HuH-7 (cell line): ENCODE measurements around the gene SNRK.
"Not testable (repeated sequence)": the region's sequence is repeated elsewhere in the genome, so short reads cannot be mapped to it uniquely, and the experiment has no call there.

ENCODE experiments used
- DNase-seq: peaks from one replicate; pipeline ENCODE4 v3.0.0; 2011; ENCODE audit warnings: low spot score

The SNRK gene

DNA sequence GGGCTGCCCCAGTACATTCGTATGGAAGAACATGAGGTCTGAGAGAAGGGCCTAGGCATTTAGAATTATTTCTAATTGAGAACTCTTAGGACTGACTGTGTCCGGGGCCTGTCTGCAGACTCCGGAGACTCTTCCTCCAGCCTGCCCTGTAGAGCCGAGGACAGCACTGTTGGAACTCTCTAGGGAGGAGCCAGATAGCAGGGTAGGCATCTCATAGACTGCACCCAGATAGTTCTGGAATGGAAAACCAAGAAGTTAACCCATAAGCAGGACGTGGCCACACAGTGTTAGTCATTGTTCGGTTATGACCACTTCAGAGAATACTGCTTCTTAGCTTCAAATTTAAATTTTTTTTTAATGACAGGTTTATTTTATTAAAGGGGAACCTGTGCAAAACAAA is 59.5 kb downstream of the SNRK start:
- DNase-seq = no peak

DNA sequence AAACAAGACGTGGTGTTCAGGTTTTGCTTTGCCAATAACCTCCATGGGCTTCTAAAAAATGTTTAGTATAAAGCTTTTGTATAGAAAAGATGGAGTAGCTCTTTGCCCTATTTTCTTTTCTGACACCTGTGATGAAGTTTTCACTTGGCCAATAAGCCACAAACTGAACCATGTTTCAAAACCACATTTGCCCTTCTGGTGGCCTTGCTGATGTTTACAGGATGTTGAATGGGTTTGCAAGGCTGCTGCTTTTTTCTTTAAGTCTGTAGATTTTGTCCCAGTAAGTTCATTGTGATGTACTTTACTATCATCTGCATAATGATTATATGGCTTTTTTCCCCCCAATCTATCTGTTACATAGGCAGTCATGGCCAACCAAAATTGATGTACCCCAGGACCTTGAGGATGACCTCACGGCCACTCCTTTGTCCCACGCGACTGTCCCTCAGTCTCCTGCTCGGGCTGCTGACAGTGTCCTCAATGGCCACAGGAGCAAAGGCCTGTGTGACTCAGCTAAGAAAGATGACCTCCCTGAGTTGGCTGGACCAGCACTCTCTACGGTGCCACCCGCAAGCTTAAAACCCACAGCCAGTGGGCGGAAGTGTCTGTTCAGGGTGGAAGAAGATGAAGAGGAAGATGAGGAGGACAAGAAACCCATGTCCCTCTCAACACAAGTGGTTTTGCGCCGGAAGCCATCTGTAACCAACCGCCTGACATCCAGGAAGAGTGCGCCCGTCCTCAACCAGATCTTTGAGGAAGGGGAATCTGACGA is 60.8 kb downstream of the SNRK start:
- no peak for DNase-seq

DNA sequence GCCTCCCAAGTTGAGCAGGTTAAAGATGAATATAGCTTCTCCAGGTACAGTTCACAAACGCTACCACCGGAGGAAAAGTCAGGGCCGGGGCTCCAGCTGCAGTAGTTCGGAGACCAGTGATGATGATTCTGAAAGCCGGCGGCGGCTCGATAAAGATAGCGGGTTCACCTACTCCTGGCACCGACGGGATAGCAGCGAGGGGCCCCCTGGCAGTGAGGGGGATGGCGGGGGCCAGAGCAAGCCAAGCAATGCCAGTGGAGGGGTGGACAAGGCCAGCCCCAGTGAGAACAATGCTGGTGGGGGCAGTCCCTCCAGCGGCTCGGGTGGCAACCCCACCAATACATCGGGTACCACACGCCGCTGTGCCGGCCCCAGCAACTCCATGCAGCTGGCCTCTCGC is 61.4 kb downstream of the SNRK start:
- no peak for DNase-seq

DNA sequence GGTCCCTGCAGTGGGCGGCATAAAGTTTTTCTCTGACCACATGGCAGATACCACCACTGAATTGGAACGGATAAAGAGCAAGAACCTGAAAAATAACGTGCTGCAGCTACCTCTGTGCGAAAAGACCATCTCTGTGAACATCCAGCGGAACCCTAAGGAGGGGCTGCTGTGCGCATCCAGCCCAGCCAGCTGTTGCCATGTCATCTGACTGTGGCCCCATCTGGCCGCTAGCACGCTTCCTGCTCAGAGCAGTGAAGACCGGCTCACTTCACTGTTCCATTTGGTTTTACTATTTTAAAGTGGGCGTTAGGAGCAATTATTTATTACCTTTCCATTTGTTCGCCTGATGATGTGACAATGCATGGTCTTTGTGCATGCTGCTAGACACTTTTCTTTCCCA is 62.0 kb downstream of the SNRK start:
- no peak for DNase-seq

DNA sequence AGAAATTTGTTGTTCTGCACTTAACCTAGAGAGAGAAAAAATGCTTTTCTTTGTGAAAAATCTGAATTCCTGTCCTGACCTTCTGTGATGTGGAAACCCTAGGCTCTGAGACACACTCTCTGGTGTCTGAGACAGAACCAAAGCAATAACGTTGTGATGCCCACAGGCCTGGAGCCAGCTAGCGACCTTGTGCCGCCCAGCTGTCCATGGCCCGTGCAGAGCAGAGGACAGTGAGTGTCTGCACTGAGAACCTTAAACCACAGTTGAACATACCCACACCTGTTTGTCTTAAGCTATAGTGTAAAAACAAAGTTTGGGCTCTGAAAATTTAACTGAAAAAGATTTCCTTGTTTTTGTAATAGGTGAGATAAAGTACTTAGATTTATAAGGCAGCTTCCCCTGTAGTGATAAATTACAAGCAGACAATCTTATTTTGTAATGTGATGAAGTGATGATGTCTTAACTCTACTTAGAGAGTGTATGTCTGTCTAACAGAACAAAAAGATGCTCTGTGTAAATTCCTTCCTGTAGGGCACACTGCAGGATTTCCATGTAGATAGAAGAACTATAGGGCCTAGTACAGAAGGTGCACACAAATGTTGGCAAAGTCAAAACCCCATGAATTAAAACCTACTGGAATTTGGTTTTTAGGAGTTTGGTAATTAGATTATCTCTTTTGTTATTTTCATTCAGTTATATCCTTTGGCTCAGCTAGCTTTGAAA is 62.7 kb downstream of the SNRK start:
- no peak for DNase-seq

DNA sequence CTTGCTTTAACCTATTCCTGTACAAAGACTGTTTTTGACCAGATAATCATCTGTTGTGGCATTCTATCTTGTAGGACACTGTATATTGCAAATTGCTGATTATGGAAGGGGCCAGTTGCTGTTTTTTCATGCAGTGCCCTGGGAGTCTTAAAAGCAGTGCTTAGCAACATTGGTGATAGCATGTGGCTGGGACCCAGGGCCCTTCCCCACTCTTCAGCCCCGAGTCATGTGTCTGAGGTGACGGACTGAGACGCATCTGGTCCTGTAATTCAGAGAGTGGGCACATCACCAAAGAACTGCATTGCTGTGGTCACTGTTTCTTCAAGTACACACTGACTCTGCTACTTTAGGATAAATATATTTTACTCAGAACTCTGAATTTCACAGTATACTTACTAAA is 63.4 kb downstream of the SNRK start:
- DNase-seq = no peak

DNA sequence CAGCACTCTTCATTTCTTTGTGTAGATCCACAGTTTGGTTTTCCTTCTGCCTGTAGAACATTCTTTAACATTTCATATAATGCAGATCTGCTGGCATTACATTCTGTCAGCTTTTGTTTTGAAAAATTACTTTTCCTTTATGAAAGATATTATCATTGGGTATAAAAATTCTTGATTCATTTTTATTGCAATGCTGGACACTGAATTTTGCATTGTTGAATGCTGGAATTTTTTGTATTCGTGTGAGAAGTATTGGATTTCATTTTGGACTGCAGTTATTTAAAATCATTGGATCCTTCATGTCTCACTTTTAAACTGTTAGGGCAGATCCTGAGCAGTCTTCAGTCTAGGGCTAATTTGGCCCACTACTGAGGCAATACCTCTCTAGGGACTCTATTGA is 67.1 kb downstream of the SNRK start:
- no peak for DNase-seq

DNA sequence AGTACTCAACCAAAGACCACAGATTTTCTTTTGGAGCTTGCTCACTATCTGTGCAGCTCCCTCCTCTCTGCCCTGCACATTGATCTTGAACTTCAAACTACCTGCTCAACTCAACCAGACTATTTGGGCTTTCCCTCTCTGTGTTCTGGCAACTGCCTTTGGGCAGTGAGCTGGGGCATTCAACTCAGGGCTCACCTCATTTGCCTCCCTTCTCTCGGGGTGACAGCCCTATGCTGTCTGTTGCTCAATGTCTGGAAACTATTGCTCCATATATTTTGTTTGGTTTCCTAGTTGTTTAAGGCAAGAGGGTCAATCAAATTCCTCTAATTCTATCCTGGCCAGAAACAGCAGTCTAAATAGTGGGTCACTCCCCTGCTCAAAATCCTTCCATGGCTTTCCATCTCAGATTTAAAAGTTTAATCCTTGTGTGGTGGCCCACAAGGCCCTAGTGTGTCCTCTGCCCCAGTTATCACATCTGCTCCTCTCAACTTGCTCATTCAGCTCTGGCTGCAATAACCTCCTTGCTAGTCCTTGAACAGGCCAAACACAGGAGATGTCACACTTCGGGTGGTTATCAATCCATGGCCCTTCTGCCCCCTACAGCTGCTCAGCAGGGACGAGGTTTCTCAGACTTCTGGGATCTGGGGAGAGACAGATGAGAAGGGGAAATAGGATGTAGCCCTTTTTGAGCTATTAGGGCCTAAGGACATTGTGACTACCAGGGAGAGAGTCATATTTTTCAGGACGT is 67.8 kb downstream of the SNRK start:
- no peak for DNase-seq

DNA sequence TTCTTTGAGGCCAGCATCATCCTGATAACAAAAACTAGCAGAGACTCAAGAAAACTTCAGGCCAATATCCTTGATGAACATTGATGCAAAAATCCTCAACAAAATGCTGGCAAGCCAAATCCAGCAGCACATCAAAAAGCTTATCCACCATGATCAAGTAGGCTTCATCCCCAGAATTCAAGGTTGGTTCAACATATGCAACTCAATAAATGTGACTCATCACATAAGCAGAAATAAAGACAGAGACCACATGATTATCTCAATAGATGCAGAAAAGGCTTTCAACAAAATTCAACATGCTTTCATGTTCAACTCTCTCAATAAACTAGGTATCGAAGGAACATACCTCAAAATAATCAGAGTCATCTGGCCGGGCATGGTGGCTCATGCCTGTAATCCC is 69.7 kb downstream of the SNRK start:
- not testable (repeated sequence) for DNase-seq

DNA sequence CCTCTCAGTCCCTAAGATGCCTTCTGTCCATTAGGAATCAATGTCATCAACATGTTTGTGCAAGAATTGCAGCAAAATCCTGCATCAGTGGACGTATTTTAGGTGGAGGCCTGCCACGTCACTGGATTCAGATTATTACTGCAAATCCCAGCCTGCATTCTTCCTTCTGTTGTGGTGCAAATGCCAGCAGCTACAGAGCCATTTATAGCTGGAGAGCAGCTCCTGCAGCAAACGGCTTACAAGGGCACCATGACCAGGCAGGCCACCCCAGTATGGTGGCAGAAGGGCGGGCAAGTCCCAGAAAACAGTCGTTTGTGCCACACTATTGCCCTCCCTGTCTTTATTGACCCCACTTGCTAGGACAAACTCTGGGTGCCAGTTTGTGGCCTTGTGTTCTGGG is 74.7 kb downstream of the SNRK start:
- DNase-seq = no peak

DNA sequence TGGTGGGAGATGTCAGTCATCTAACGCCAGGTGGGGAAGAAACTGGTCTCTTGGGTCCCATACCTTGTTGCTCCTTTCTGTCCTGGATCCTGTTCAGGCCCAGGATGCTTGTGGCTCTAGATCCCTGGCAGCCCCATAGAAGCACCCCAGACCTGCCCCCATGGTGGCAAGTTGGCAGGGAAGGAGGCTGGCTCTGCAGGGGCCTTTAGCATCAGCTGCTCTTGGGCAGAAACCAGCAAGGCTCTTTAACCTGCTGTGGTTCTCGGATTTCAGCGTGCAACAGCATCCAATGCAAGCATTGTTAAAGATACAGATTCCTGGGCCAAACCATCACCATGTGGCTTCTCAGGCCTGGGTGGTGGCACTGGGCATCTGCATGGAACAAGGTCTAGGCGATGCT is 75.8 kb downstream of the SNRK start:
- DNase-seq = no peak

DNA sequence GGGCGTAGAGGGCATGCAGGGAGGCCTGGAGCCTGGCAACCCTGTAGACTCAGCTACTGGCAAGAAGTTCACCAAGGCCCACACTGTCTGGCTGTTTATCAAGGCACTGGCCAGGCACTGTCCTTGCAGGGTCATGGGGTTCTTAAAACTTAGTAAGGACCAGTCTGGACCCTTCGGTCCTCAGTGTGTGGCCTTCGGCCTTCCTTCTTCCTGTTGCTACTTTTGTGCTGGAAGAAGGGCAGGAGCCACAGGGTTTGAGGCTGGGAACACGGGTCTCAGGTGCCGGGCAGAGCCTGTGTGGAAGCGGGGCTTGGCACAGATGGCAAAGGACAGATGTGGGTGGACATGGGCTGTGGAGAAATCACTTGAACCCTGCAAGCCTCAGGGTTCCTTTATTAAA is 76.6 kb downstream of the SNRK start:
- no peak for DNase-seq

DNA sequence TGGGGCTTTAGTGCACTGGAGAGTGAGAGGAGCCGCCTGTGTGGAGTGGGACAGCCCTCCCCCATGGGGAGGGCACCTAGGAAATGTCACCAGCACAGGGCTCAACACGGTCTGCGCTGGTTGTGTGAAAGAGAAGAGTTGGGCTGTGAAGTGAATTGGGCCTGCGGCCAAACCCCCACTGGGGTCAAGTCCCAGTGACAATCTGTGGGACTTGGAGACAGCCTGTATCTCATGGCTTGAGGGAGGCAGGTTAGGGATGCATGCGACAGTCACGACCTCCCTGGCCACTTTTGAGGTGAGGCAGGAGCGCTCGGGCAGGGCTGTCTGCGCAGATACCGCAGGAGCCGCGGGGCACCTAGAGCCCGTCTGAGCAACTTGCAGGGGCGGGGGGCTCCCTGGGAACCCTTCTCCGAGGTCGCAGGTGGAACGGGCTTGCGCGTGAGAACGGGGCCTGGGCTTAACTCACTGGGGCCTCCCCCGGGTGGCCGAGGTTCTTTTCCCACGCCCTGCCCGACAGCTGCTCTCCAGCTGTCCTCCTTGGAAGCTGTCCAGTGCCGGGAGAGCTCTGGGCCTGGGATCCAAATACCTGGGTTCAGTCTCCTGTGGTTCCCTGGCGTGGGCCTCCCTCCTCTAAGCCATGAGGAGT is 77.4 kb downstream of the SNRK start:
- no peak for DNase-seq

DNA sequence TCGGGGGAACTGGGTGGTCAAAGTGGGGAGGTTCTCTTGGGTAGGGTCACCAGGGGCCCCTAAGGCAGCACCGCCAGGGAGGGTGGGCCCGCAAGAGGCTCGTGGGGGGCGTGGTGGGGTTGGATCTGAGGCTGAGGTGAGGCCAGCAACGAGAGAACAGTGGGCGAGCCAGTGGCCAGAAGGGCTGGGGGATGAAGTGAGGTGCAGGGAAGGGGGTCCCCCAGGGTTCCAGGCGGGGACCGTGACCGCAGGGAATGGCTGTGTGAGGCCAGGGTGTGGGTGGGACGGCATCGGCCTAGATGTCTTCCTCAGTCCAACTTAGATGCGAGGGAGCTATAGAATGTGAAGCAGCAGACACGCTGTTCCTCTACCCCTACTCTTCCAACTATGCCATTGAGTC is 78.2 kb downstream of the SNRK start:
- no peak for DNase-seq

DNA sequence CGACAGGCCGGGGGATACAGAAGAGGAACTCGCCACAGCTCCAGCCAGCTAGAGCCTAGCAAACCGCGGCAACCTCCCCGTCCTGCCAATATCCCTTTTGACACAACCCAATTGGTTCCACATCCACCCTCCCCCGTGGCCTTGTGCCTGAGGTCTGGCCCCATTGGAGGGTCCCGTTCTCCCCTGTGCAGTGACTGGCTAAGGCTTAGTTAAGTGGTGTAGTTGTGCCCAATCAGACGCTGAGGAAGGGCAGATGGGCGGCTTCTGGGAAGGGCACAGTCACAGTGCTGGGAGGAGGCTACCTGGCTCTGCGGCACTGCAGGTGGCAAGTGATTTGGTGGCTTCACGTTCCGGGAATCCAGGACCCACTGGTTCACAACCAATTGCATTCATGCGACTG is 78.6 kb downstream of the SNRK start:
- DNase-seq = no peak

DNA sequence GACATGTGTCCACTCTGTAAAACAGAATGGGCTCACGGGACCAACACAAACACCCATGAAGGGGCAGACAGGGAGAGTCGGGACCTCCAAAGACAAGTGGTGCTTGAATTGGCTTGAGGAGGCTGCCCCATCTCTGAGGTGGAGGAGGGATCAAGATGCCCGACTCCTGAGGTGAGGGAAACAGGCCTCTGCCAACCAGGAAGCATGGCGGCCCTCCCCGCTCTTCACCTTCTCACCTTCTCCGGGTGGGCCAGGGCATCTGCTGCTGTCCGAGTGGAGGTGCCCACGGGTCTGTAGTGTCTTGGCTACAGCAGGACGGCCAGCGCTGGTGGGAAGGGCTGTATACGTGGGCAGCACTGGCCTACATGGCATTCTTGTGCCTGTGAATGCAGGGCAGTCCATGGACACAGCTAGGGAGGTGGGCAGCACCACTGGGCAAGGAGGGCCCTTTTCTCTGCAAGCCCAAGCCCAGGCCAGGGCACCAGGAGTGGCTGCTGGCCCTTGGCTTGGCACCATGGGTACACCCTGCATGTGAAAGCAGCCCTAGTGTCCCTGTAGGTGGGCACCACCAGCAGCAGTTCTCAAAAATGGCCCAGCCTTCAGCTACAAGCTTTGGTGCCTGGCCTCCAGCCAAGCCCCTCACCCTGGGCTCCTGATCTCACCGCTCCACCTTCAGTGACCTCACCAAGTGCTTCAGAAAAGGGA is 79.4 kb downstream of the SNRK start:
- no peak for DNase-seq

DNA sequence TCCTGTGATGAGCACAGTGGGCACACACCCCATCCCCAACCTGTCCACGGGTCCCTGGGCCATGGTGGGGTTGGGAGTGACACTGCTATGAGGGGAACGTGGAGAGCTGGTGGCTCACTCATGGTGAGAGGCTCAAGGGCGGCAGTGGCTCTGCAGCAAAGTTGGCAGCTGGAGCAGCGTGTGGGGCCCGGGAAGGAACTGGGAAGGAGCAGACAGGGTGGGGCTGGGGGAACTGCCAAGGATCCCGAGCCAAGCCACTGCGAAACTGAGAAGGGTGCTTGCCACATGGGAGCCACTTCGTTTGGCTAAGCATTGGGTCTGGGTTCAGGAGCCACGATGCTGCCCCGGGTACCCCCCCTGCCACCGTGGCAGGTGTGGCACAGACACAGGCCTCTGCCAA is 80.1 kb downstream of the SNRK start:
- no peak for DNase-seq

DNA sequence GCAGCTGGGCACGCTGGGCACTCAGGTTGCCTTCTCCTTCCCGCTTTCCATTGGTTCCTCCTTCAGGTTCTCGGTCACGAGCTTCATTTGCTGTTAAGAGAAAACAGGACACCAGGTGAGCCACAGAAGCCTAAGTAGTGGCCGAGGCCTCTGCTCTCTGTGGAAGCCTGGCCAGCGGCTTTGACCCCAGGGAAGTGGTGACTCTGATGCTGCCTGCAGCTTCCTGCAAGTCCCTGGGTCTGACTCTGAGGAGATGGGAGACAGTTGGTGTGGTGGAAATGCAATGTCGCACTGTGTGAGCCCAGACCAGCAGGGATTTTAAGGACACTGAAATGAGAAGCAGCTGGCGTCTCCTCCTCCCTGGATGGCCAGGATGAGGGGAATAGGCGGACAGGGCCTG is 80.5 kb downstream of the SNRK start:
- DNase-seq = no peak

DNA sequence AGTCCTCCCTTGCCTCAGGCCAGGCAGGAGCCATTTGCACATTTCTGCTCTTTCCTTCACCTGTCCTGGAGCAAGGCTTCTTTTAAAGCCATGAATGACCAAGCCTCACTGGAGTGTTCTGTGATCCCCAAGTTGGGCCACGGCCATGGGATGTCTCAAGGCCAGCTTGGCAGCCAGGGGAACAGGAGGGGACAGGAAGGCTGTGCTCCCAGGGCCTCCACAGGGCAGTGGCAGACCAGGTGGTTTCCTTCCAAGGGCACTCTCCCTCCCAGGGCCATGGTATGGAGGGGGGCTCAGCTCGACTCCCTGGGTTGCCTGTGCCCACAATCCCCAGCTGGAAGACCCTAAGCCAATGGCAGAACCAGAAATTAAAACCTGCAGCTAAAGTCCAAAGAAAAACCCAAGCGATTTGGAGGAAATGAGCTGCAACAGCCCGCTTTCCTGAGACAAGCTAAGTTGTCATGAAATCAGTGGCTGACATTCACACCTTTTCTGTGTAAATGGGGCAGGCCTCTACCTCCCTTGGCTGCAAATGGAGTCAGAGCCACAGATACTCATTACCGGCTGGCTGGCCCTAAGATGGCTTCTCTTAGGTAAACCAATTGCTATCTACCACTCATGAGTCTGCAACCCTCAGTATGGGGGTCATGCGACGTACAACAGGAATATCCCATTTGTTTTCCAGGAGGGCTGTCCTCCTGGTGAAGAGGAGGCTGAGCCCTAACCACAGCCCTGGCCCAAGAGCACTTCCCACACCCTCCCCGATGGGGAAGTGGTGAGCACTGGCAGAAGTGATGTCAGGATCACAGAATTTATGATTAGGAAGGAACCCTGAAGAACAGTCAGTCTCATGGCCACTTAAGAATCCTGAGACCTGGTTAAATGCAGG is 83.3 kb downstream of the SNRK start:
- DNase-seq = no peak

DNA sequence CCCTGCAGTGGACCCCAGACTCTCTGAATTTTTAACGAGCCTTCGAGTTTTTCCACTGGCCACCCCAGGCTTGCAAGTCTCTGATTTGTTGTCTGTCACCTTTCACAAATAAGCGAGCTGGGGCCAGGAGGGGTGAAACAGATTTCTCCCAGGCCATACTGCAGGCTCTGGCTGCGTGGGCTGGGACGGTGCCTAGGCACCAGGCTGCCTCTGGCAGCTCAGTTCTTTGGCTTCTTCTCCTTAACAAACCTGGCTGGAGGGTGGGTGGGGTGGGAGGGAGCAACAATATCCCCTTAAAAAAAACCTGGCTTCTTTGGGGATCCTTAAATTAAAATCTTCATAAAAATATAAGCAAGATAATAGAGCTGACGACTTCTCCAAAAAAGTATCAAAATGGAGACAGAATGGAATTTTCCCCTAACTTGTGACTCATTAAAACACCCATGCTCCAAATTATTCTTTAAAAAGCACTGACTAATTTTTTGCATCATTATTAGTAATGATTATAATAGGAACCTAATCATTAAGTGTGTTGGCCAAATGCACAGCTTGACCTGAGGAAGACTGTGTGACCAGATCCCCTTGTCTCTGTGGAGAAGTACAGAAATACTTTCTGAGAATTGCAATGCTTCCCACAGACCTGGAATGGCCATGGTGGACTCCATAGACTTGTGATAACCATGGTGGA is 84.1 kb downstream of the SNRK start:
- DNase-seq = no peak
